Coronary artery (tissue), 2 donors: ENCODE results near the gene ARMC3.
"Not testable (repeated sequence)": the region's sequence is repeated elsewhere in the genome, so short reads cannot be mapped to it uniquely, and the experiment has no call there.

Source experiments
- DNase-seq: peaks from one replicate; pipeline ENCODE4 v3.0.0-alpha.2; 2017; ENCODE audit warnings: low spot score
- H3K27ac ChIP-seq, 2 donors: fragments of 200-600 bp; sonication (generic); one replicate each; pipeline ENCODE4 v1.5.1; 2016 to 2019
- H3K4me3 ChIP-seq: fragments of 200-600 bp; sonication (generic); 2 replicates; pipeline ENCODE4 v1.5.1; 2016; ENCODE audit warnings: mild to moderate bottlenecking, moderate library complexity
- TF ChIP-seq, protein P1 (sequence below): fragments of 200-600 bp; sonication (generic); IDR thresholded peaks from one replicate; pipeline ENCODE4 v1.5.1; 2019; ENCODE audit warnings: antibody characterized with exemption

Gene ARMC3

GRCh38 chr10:23063045-23063972 lies 135.5 kb downstream of the ARMC3 start:
- H3K27ac ChIP-seq: no peak overlapping the region
- DNase-seq: no peak
- no peak overlapping the region for H3K4me3 ChIP-seq
- TF ChIP-seq, protein P1, sequence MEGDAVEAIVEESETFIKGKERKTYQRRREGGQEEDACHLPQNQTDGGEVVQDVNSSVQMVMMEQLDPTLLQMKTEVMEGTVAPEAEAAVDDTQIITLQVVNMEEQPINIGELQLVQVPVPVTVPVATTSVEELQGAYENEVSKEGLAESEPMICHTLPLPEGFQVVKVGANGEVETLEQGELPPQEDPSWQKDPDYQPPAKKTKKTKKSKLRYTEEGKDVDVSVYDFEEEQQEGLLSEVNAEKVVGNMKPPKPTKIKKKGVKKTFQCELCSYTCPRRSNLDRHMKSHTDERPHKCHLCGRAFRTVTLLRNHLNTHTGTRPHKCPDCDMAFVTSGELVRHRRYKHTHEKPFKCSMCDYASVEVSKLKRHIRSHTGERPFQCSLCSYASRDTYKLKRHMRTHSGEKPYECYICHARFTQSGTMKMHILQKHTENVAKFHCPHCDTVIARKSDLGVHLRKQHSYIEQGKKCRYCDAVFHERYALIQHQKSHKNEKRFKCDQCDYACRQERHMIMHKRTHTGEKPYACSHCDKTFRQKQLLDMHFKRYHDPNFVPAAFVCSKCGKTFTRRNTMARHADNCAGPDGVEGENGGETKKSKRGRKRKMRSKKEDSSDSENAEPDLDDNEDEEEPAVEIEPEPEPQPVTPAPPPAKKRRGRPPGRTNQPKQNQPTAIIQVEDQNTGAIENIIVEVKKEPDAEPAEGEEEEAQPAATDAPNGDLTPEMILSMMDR: no peak

GRCh38 chr10:23063973-23064812 lies 136.3 kb downstream of the ARMC3 start:
- no peak for DNase-seq
- Histone ChIP-seq H3K27ac (no peak overlapping the region), H3K4me3 (no peak overlapping the region)
- TF ChIP-seq, protein P1: no peak

- not testable (repeated sequence) for DNase-seq, H3K4me3 ChIP-seq
- H3K27ac ChIP-seq: peak overlapping the region in 1 of 2 donors; percentile 68
These were observed 136.9 kb downstream of the ARMC3 start for GRCh38 chr10:23064813-23065114.

GRCh38 chr10:23065181-23065948 lies 137.5 kb downstream of the ARMC3 start:
- peak; percentile 85 for DNase-seq
- H3K4me3 ChIP-seq: no peak overlapping the region
- peak overlapping the region in 1 of 2 donors; percentile 68 for H3K27ac ChIP-seq
- TF ChIP-seq, protein P1: no peak

DNA sequence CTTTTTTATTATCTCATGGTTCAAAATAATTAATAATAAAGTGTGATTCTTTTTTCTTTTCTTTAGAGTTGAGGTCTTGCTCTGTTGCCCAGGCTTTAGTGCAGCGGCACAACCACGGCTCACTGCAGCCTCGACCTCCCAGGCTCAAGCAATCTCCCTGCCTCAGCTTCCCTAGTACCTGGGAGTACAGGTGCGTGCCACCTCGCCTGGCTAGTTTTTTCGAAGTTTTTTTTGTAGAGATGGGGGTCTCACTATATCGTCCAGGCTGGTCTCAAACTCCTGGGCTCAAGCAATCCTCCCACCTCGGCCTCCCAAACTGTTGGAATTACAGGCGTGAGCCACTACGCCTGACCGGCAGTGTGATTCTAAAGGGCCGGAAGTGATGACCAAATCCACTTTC lies 139.5 kb downstream of the ARMC3 start:
- TF ChIP-seq, protein P1: no peak
- H3K4me3 ChIP-seq: no peak overlapping the region
- no peak for DNase-seq
- no peak overlapping the region for H3K27ac ChIP-seq

- H3K4me3 ChIP-seq: no peak overlapping the region
- DNase-seq: no peak
- TF ChIP-seq, protein P1: peak; percentile 76
- no peak overlapping the region for H3K27ac ChIP-seq
These were observed 140.3 kb downstream of the ARMC3 start for GRCh38 chr10:23067939-23068775.
